Posterior cingulate gyrus (tissue), 11 donors: Measurements from ENCODE around the gene ARAP3.
"Not testable (repeated sequence)": the region's sequence is repeated elsewhere in the genome, so short reads cannot be mapped to it uniquely, and the experiment has no call there.

Experiments used
- DNase-seq, 10 donors: peaks; one replicate each; pipeline versions ENCODE4 v3.0.0 to v3.0.0-alpha.2; 2020 to 2021; ENCODE audit warnings: mixed read lengths in 3 of 10
- intact Hi-C: fragments of 100-400 bp; cut with DNase I; formaldehyde crosslinking; loops from one replicate; pipeline ENCODE4 v1.15.1; 2023

The ARAP3 gene, protein sequence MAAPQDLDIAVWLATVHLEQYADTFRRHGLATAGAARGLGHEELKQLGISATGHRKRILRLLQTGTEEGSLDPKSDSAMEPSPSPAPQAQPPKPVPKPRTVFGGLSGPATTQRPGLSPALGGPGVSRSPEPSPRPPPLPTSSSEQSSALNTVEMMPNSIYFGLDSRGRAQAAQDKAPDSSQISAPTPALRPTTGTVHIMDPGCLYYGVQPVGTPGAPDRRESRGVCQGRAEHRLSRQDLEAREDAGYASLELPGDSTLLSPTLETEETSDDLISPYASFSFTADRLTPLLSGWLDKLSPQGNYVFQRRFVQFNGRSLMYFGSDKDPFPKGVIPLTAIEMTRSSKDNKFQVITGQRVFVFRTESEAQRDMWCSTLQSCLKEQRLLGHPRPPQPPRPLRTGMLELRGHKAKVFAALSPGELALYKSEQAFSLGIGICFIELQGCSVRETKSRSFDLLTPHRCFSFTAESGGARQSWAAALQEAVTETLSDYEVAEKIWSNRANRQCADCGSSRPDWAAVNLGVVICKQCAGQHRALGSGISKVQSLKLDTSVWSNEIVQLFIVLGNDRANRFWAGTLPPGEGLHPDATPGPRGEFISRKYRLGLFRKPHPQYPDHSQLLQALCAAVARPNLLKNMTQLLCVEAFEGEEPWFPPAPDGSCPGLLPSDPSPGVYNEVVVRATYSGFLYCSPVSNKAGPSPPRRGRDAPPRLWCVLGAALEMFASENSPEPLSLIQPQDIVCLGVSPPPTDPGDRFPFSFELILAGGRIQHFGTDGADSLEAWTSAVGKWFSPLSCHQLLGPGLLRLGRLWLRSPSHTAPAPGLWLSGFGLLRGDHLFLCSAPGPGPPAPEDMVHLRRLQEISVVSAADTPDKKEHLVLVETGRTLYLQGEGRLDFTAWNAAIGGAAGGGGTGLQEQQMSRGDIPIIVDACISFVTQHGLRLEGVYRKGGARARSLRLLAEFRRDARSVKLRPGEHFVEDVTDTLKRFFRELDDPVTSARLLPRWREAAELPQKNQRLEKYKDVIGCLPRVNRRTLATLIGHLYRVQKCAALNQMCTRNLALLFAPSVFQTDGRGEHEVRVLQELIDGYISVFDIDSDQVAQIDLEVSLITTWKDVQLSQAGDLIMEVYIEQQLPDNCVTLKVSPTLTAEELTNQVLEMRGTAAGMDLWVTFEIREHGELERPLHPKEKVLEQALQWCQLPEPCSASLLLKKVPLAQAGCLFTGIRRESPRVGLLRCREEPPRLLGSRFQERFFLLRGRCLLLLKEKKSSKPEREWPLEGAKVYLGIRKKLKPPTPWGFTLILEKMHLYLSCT (N-terminal part only)

DNA sequence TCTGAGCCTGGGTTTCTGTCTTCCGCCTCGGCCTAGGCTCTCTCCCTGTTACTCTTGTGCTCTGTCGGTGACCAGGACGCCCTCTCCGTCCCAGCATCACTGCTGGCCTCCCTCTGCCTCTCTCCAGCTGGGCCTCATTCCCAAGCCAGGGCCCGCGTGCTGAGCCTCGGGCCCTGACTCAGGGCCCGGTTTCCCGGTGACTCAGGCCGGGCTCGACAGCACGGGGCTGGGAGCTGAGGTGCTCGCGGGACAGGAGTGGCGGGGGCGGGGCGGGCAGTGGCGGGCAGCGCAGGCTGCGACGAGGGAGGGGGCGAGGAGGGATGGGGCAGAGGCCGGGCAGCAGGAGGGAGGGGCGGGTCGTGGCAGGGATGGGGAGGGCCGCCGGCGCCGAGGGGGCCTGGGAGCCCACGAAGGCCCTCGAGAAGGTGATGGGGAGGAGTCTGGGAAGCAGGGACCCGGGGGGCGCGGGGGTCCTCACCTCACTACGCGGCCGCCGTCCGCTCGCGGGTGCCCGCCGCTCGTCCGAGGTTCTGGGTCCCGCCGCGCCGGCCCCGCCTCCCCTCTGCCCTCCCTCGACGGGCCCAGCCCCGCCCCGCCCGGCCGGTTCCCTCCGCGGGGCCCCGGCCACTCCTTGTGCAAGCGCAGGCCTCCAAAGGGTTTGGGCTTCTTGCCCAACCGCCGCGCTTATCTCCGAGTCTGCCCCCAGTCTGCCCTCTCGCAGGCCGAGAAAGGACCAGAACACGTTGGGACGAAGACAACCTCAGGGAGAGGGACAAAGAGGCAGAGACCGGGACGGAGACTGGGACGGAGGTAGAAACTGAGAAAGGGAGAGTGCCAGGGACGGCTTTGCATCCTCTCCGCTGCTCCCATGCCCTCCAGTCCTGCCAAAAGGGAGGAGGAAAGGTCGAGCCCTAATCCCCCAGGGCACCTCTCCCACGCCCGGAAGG, at the start of gene ARAP3:
Gene ARAP3, minus strand, starts transcription at position 536 of the 947 bp plus-strand sequence. CDS start 1,744 bp downstream, outside the sequence.
- DNase-seq, result peak in 3 of 10 donors; percentile 28 to 85 (median 47)
- intact Hi-C loops, result no loop called here

DNA sequence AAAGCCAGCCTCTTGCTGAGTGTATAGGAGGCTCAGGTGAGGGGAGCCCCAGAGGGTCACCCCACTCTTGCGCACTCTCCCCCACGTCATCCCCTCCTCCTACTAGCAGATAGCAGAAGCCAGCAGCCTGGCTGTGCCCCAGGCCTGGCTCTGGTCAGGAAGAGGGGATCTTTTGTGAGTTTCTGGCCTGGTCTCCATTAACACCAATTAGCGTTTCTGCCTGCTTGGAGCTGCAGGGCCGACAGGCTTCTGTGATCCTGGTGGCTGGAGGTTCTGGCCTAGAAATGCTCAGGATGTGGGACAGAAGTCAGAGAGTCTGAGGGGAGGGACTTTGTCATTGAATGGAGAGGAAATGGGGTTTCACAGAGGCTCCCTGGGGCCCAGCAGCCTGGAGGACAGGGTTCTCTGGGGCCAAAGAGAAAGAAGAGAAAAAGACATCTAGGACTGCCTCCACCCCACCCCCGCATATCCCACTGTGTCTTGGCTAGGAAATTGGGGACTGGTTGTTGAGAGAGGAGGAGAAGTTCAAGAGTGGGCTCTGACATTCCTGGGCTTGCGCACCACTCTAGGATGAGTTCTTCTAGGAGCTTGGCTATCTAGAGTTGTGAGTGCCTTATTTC, 47.5 kb upstream of the ARAP3 start:
- intact Hi-C loops, result no loop called here
- DNase-seq, result peak in 6 of 10 donors; percentile 18 to 82 (median 37)

DNA sequence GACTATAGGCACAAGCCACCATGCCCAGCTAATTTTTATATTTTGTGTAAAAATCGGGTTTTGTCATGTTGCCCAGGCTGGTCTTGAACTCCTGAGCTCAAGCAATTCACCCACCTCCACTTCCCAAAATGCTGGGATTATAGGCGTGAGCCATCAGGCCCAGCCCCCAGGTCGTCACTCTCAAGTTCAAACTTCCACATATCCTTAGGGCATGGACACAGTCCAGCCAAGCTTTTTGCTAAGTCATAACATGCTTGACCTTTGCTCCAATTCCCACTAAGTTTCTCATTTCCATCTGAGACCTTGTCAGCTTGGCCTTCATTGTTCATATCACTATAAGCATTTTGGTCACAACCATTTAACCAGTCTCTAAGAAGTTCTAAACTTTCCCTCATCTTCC, 43.9 kb upstream of the ARAP3 start:
- intact Hi-C loops, result no loop called here

DNA sequence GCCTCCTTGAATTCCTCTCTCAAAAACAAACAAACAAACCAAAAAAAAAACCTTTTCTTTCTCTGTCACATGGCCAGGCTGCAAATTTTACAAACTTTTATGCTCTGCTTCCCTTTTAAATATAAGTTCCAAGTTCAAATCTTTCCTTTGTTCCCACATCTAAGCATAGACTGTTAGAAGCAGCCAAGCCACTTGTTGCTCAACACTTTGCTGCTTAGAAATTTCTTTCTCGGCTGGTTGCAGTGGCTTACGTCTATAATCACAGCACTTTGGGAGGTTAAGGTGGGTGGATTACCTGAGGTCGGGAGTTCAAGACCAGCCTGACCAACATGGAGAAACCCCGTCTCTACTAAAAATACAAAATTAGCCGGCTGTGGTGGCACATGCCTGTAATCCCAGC, 43.1 kb upstream of the ARAP3 start:
- DNase-seq, intact Hi-C loops: not testable (repeated sequence)

More for the DNA sequence above, 43.9 kb upstream of the ARAP3 start:
- DNase-seq, result no peak

DNA sequence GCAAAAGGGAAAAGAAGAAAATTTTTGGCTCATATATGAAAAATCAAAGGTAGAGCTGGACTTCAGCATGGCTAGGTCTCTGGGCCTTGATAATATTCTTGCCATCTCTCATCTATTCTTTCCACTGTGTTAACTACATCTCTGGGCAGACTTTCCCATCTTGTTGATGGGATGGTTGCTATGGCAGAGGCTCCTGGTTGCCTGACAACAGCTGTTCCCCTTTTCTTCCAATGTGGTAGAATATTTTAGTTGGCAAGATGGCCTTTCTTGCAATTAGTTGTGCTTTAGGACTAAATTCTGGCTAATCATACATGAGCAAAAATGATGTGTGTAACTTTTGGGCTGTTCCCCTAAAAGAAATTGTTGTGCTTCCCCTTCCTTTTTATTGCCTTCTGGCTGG, 40.2 kb upstream of the ARAP3 start:
- intact Hi-C loops, result no loop called here
- DNase-seq, result no peak

DNA sequence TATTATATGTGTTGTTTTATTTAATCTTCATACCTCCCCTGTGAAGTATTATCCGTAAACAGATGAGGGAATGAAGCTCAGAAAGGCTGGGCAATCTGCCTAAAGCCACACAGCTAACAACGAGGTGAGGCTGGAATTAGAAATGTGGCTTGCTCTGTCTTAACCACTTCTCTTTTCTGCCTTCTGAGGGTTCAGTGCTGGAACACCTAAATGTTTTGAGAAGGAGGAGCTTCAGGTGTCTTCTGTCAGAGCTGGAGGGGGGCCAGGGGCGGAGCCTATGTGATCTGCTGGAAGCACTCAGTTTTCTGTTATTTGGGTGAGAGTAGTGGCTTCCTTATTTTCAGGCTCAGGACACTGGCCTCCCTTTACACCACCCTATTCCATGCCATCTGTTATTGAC, 35.0 kb upstream of the ARAP3 start:
- DNase-seq, result peak in 1 of 10 donors; percentile 29
- intact Hi-C loops, result no loop called here

DNA sequence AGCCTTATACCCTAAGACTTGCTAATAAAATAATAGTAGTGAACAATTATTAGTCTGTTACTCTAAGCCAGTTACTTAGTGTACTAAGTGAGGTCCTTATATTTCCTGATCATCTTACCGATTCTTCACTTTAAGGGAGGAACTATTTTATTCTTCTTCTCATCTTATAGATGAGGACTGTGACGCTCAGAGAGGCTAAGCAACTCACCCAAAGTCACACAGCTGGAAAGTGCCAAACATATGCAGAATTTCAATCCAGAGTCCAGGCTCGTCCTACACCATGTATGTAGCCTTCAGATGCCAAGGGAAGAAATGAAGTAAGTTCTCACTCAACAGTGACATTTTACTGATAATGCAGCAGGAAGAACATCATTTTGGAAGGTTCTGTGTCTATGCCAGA, 34.4 kb upstream of the ARAP3 start:
- intact Hi-C loops, result no loop called here
- DNase-seq, result no peak

DNA sequence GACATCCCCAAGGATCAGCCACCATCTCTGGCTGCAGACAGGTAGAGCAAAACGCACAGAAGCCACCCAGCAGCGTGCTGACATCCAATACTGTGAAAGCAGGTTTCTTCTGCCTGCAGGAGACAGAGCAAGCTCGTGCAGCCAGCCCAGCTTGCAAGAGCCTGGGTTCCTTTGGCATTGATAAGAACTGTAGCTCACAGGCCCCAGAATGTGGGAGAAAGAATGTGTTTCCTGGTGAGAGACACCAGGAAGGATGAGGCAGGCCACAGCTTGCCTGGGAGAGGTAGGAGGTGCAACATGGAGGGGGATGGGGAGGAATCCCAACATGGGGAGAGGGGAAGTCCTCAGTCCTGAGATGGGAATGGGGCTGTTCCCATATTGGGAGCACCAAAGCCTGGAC, 34.0 kb upstream of the ARAP3 start:
- peak in 1 of 10 donors; percentile 81 for DNase-seq
- intact Hi-C loops, result no loop called here

DNA sequence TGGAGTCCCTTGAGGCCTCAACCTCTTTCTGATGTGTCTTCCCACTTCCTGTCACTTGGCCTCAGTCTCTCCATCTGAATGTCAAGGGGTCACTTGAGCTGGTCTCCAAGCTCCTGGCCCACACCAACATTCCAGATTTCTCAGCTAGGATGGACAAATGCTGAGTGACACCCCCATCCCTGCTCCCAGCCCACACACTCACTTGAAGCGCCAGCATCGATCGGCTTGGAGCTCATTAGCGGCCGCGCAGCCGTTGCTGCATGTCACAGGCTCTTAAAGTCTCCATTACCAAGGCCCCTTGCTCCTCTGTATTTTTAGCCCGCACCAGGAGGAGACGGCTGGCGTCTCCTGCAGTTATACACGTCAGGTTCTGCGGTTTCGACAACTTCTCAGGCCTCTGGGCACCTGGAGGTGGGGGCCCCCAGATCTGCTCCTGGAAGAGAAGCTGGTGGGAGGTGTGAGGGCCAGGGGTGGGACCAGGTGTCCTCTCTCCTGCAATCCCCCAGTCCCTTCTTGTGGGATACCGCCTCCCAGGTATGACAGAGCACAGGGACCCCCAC, 33.4 kb upstream of the ARAP3 start:
- intact Hi-C loops, result no loop called here
- peak in 1 of 10 donors; percentile 70 for DNase-seq

DNA sequence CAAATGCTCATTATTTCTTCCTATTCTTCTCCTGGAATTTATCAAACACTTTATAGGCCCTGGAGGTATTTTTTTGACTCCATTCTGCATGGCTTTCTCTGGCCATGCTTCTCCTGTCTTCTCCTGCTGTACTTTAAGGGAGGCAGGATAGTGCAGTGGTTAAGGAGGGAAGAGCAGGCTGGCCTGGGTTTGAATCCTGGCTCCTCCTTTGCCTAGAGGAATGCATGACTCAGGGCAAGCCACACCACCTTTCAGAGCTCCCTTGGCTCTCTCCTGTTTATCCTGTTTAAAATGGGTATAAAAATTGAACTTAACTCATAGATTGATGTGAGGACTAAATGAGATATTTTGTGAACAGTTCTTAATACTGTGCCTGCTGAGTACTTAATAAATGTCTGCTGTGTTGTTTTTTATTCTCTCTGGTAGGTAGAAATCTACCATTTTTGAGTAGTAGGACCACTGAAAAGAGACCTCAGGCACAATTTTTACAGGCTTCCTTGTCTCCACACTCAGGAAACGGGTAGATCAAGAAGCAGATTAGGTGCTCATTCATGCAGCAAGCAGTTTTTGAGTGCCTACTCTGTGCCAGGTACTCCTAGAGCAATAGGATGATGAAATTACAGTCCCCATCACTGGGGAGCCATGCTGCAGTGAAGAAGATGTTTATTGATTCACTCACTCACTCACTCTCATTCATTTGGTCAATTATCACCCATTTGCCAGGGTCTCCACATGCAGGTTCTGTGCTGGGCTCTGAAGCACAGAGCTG, 32.7 kb upstream of the ARAP3 start:
- intact Hi-C loops, result no loop called here
- DNase-seq, result no peak

DNA sequence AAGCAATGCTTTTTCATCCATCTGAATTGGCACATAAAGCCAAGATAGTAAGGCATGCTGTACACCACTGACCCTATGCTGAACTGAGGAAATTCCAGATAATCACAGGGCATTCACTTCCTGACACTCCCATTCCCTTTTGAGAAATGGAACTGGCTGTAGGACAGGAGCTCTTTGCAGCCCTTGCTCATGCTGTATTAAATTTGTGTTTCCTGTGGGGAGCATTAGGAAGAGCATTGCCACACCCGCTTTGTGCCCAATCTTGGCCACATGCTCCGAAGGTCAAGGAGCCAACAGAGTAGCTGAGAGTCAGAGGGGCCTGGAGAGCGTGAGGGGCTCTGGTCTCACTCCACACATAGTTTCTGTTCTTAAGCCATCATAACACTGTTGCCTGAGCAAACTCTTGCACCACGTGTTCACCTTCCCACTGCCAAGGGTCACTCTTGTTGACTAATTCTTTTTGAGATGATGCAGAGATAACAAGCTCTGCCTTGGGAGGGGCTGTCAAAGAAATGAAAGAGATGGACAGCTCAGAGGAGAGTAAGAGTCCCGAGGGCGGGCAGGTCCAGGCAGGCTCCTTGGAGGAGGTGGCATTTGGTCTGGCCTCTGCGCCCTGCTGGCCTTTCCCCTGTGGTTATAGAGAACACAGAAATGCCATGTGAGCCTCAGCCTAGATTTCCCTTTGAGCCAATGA, 31.7 kb upstream of the ARAP3 start:
- intact Hi-C loops, result no loop called here
- DNase-seq, result peak in 1 of 10 donors; percentile 18

DNA sequence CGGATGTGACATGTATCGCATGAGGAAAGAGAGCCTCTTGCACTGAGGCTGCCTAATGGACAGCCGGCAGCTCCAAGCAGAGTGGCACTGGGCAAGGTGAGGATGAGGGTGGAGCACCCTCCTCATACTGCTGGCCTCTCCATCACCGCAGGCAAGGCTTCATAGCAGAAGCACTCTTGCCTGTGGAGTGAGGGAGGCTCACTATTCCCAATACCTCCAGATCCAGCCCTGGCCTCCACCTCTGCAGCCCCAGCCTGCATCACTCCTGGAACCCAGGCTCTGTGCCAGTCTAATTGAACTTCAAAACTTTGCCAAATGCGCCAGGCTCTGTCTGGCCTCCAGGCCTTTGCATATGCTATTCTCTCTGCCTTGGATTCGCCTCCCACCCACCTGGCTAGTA, 29.7 kb upstream of the ARAP3 start:
- intact Hi-C loops, result no loop called here
- peak in 1 of 10 donors; percentile 54 for DNase-seq

DNA sequence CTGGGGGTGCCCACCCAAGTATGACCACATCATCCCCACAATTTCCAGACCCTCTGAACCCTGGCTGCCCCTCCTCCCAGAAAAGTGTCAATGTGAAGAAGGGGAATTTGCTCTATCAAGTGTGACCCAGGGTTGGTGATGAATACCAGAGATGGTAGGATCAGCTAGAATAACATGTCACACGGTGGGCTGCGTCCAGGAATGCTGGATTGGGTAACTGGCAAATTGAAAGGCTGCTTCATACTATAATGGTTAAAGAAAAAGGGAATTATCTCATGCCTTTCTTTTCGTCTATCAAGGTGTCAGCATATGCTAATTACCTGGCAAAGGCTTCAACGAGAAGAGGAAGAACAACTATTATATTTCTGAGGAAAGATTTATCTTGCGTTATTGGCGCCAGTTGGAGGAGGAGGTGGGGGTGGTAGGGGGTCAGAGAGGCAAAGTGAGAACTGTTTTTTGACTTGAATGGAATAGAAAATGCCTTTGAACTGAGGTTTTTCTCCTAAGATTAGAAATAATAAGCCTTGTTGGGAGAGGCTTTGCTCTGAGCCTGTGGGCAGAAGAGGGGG, 27.8 kb upstream of the ARAP3 start:
- intact Hi-C loops, result no loop called here
- peak in 1 of 10 donors; percentile 29 for DNase-seq

DNA sequence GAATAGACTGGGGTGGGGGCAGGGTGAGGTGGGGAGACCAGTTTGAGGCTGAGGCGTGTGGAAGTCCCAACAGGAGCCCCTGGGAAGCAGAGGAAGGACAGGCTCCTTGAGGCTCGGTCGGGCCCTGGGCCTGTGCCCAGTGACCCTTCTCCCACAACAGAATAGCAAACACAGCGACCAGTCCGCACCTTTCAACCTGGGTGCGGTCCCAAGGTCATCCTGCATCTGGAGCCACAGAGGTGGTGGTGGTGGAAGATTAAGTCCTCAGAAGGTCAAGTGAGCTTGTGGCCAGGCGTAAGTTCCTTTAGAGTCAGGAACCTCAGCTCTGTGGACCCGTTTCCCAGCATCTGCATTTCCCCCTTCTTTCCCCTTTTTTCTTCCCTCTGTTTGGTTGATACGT, 26.0 kb upstream of the ARAP3 start:
- intact Hi-C loops, result no loop called here
- peak in 1 of 10 donors; percentile 77 for DNase-seq

DNA sequence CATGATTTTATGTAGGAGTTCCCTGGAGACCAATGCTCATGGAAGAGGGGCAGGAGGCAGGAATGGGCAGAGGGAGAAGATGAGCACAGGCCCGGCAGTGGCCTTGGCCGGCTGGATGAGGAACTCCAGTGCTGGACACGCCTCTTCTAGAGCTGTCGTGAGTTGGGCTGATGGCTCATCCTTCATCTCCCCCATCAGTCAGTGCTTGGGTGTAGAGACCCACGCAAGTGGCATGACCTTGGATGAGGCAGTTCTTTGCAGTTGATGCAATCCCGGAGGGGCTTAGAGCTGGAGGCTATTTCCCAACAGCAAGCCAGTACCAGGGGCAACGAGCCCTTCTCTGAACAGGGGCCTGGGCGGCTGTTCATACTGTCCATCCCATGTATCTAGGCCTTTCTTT, 25.5 kb upstream of the ARAP3 start:
- intact Hi-C loops, result no loop called here
- DNase-seq, result peak in 1 of 10 donors; percentile 43

DNA sequence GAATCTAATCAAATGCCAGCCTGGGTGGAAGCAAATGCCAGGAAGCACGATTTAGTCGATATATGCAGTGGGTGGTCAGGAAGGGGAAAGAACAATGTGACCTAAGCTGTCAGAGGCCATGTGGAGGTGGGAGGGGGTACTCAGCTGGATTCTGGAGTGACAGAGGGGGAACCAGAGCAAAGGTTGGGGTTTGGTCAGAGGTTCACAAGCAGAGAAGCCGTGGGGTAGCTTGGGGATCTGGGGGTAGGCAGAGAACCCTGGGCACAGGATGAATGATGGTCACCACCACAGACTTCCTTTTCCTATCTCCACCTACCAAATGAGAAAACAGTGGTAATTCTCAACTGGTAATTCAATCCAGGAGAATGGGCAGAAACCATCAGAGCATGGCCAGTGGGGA, 24.1 kb upstream of the ARAP3 start:
- DNase-seq, result peak in 1 of 10 donors; percentile 18
- intact Hi-C loops, result no loop called here

DNA sequence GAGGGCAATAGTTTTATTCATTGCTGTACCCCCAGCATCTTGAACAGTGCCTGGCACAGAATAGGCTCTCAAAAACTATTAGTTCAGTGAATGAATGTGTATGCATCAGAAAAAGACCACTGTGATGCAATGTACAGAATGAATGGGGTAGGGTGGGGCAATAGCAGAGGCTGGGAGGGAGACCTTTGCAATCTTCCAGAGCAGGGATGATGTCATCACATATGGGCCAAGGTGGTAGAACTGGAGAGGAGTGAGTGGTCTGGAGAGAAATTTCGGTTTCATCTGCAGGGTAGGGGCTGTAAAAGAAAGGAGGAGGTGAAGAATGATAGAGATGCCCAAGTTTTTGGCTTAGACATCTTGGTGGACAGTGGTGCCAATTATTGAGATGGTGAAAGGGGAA, 23.4 kb upstream of the ARAP3 start:
- no peak for DNase-seq
- intact Hi-C loops, result no loop called here
